Lower leg skin (tissue), 3 donors: ENCODE measurements around the gene SPATS1.

Source experiments
- CTCF ChIP-seq, 3 donors: fragments of 450-650 bp; IDR thresholded peaks; one replicate each; pipeline ENCODE4 v1.5.1; 2016; ENCODE audit warnings: antibody characterized with exemption in 3 of 3, mild to moderate bottlenecking in 3 of 3, moderate library complexity in 2 of 3
- POLR2A ChIP-seq, 2 donors: fragments of 450-650 bp; IDR thresholded peaks; one replicate each; pipeline ENCODE4 v1.6.1; 2016 to 2017; ENCODE audit warnings: antibody characterized with exemption in 2 of 2, mild to moderate bottlenecking in 1 of 2, moderate library complexity in 1 of 2

GRCh38 chr6:44303842-44304241 lies 38.6 kb upstream of the SPATS1 start:
- TF ChIP-seq CTCF (IDR thresholded peaks at IDR 0.05) (no peak), POLR2A (IDR thresholded peaks at IDR 0.05) (no peak)
